ENCODE measurements around the gene COMMD1. TPM values are rescaled to one million over a fixed set of nuclear protein-coding genes. Genes with fewer than 3 reads are reported as not detected.
A peak's percentile ranks its signal among the peaks of the same experiment; 100 is the strongest.

Gene COMMD1
- polyA plus RNA-seq, 4 donors, result 29.1 to 45.4 (median 37.5) TPM

DNA sequence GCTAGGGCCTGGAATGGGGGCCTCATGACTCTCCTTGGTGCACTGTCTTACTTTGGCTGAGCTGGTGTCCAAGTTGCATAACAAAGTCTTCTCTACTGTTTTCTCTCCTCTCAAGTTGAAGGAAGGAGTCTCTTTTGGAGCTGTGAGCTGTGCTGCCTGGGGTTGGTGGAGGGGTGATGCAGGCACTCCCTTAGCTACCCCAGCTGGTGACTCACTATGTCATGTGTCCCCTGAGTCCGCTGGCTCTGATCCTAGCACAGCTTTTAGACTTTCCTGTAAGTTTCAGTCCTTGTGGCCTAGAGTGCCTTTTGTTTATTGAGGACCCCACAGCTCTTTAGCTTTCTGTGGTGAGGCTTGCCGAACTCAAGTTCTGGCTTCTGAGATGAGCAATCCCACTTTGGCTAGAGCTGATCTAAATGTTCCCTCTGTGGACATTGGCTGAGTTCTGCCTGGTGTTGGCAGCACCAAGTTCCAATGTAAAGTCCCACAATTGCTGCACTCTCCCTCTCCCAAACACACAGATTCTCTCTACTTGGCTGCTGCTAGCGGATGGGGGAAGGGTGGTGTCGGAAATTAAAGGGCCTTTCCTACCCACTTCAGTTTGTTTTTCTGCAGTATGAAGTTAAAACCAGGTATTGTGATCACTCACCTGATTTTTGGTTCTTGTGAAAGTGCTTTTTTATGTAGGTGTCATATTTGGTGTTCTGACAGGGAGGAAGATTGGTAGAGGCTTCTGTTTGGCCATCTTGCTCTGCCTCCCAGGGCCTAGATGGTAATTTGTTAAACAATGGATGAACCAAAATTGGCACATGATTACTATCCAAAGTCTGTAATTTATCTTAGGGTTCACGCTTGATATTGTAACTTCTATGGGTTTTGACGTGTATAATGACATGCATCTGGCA is 83.2 kb downstream of the COMMD1 start:
- Histone ChIP-seq H3K4me1 (ENCODE audit: control insufficient read depth in 3 of 3, insufficient read depth in 2 of 3, low read depth in 1 of 3, low read length in 2 of 3) (no peaks in the 10 kb centered on the region), H3K36me3 (ENCODE audit: control insufficient read depth in 3 of 3, insufficient read depth in 2 of 3, low read depth in 1 of 3, low read length in 3 of 3) (peaks cover 0 to 11% (median 0%) of the 10 kb centered on the region in 3 donors), H3K4me3 (ENCODE audit: low read depth in 1 of 3, low read length in 3 of 3) (no peak overlapping the region), H3K9me3 (ENCODE audit: control insufficient read depth in 2 of 2, insufficient read depth in 1 of 2, low read depth in 1 of 2, low read length in 1 of 2) (peaks cover 0 to 5% of the 10 kb centered on the region in 2 donors), H3K27ac (ENCODE audit: low read depth in 1 of 3, low read length in 2 of 3) (no peak overlapping the region), H3K27me3 (ENCODE audit: control insufficient read depth in 3 of 3, insufficient read depth in 3 of 3, low read length in 3 of 3) (no peaks in the 10 kb centered on the region)
- FAIRE-seq, result no peak
- WGBS, 3 donors, result 92 to 95% (median 93%) methylated on average over 6 of the region's 6 CpGs
- no peak for DNase-seq

DNA sequence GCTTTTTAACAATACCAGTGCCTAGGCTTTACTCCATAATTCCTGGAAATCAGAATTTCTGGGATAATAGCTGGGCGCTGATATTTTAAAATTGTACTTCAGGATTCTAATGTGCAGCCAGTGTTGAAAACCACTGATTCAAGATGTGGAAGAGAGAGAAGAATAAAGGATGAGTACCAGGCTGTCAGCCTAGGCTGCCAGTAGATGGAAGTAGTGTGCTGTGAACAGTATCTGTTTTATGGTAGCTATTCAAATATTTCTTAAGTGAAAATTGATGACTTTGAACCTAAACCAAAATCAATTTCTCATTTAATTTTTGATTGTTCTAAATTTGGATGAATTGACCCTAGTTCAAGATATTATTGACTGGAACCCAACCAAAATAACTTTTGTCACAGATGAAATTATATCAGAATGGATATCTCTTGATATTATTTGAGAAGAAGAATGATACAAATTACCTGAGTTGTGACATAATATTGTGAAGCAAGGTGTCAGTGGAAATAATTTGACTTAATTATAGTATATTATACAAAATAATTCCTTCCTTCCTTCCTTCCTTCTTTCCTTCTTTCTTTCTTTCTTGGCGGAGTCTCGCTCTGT is 88.0 kb downstream of the COMMD1 start:
- Histone ChIP-seq H3K4me3 (ENCODE audit: low read depth in 1 of 3, low read length in 3 of 3) (no peak overlapping the region), H3K9me3 (ENCODE audit: control insufficient read depth in 2 of 2, insufficient read depth in 1 of 2, low read depth in 1 of 2, low read length in 1 of 2) (peaks cover 0 to under 1% of the 10 kb centered on the region in 2 donors), H3K4me1 (ENCODE audit: control insufficient read depth in 3 of 3, insufficient read depth in 2 of 3, low read depth in 1 of 3, low read length in 2 of 3) (peaks cover 0 to 6% (median 3%) of the 10 kb centered on the region in 3 donors), H3K36me3 (ENCODE audit: control insufficient read depth in 3 of 3, insufficient read depth in 2 of 3, low read depth in 1 of 3, low read length in 3 of 3) (no peaks in the 10 kb centered on the region), H3K27me3 (ENCODE audit: control insufficient read depth in 3 of 3, insufficient read depth in 3 of 3, low read length in 3 of 3) (no peaks in the 10 kb centered on the region), H3K27ac (ENCODE audit: low read depth in 1 of 3, low read length in 2 of 3) (no peak overlapping the region)
- DNase-seq, result peak; percentile 63 to 64
- FAIRE-seq, result peak; percentile 57
- 70 to 78% (median 70%) methylated on average over 3 of the region's 3 CpGs for WGBS, 3 donors

DNA sequence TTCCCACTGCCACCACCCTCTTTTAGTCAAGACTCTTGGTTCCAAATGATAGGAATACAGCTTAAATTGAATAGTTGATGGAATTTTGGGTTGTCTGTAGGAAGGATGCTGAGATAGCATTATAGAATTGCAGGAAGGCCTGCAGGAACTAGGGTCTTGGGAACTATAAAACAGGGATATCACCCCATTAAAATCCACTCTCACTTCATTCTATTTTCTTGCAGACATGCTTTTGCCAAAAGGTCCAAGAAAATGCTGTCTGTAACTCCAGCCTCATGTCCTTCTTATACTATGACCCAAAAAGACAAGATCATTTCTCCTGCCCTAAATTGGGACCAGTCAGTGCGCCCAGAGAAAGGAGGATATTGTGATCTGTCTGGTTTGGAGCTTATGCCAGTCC is 89.1 kb downstream of the COMMD1 start:
- WGBS, 3 donors, result 96 to 100% (median 98%) methylated on average over 1 of the region's 1 CpG
- H3K9me3 ChIP-seq (ENCODE audit: control insufficient read depth in 2 of 2, insufficient read depth in 1 of 2, low read depth in 1 of 2, low read length in 1 of 2), result no peaks in the 10 kb centered on the region

DNA sequence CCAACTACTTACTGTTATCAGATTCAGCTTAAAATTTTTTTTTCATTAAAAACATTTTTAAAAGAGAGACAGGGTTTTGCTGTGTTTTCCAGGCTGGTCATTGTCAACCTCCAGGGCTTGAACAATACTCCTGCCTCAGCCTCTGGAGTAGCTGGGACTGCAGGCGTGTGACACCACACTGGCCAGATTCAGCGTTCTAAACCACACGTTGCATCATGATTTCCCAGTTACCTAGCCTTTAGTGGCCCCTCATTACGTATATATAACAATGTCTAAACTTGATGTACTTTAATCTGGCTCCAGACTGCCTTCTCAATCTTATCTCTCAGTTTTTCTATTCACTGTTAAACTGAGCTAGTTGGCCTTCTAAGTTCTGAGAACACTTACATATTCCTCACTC is 89.6 kb downstream of the COMMD1 start:
- Histone ChIP-seq H3K4me3 (ENCODE audit: low read depth in 1 of 3, low read length in 3 of 3) (no peak overlapping the region), H3K27ac (ENCODE audit: low read depth in 1 of 3, low read length in 2 of 3) (peak overlapping the region in 1 of 3 donors; percentile 36), H3K36me3 (ENCODE audit: control insufficient read depth in 3 of 3, insufficient read depth in 2 of 3, low read depth in 1 of 3, low read length in 3 of 3) (no peaks in the 10 kb centered on the region), H3K27me3 (ENCODE audit: control insufficient read depth in 3 of 3, insufficient read depth in 3 of 3, low read length in 3 of 3) (no peaks in the 10 kb centered on the region), H3K4me1 (ENCODE audit: control insufficient read depth in 3 of 3, insufficient read depth in 2 of 3, low read depth in 1 of 3, low read length in 2 of 3) (peaks cover 0 to 6% (median 3%) of the 10 kb centered on the region in 3 donors), H3K9me3 (ENCODE audit: control insufficient read depth in 2 of 2, insufficient read depth in 1 of 2, low read depth in 1 of 2, low read length in 1 of 2) (no peaks in the 10 kb centered on the region)
- FAIRE-seq, result no peak
- WGBS, 3 donors, result 35 to 58% (median 41%) methylated on average over 4 of the region's 4 CpGs
- peak in 1 of 2 donors; percentile 42 for DNase-seq

More for the DNA sequence above, 89.1 kb downstream of the COMMD1 start:
- FAIRE-seq (no peak), DNase-seq (no peak)
- H3K36me3 ChIP-seq (ENCODE audit: control insufficient read depth in 3 of 3, insufficient read depth in 2 of 3, low read depth in 1 of 3, low read length in 3 of 3), result no peaks in the 10 kb centered on the region
- H3K4me1 ChIP-seq (ENCODE audit: control insufficient read depth in 3 of 3, insufficient read depth in 2 of 3, low read depth in 1 of 3, low read length in 2 of 3), result peaks cover 0 to 6% (median 3%) of the 10 kb centered on the region in 3 donors
- H3K27me3 ChIP-seq (ENCODE audit: control insufficient read depth in 3 of 3, insufficient read depth in 3 of 3, low read length in 3 of 3), result no peaks in the 10 kb centered on the region
- no peak overlapping the region for H3K27ac ChIP-seq (ENCODE audit: low read depth in 1 of 3, low read length in 2 of 3)
- H3K4me3 ChIP-seq (ENCODE audit: low read depth in 1 of 3, low read length in 3 of 3), result no peak overlapping the region

DNA sequence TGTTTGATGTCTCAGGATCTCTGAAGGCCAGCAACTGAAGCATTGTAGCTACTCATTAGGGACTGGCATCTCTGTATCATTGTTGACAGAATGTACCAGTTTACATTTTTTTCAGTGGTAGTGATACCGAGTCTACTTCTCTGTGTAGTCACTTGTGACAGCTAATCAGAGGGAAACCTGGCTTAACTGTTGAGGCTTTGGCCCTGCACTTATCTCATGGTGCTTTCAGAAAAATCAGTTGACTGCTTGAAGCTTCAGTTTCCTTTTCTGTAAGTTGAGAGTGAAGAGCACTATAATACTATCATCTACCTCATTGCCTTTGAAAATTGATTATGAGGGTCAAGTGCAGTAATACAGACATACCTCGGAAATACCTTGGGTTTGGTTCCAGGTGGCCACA is 90.0 kb downstream of the COMMD1 start:
- Histone ChIP-seq H3K36me3 (ENCODE audit: control insufficient read depth in 3 of 3, insufficient read depth in 2 of 3, low read depth in 1 of 3, low read length in 3 of 3) (no peaks in the 10 kb centered on the region), H3K4me1 (ENCODE audit: control insufficient read depth in 3 of 3, insufficient read depth in 2 of 3, low read depth in 1 of 3, low read length in 2 of 3) (peaks cover 0 to 6% (median 3%) of the 10 kb centered on the region in 3 donors), H3K27me3 (ENCODE audit: control insufficient read depth in 3 of 3, insufficient read depth in 3 of 3, low read length in 3 of 3) (no peaks in the 10 kb centered on the region), H3K9me3 (ENCODE audit: control insufficient read depth in 2 of 2, insufficient read depth in 1 of 2, low read depth in 1 of 2, low read length in 1 of 2) (no peaks in the 10 kb centered on the region), H3K27ac (ENCODE audit: low read depth in 1 of 3, low read length in 2 of 3) (peak overlapping the region in 1 of 3 donors; percentile 36), H3K4me3 (ENCODE audit: low read depth in 1 of 3, low read length in 3 of 3) (no peak overlapping the region)
- 13 to 54% (median 34%) methylated on average over 2 of the region's 2 CpGs for WGBS, 3 donors
- DNase-seq, result peak in 1 of 2 donors; percentile 31
- no peak for FAIRE-seq

DNA sequence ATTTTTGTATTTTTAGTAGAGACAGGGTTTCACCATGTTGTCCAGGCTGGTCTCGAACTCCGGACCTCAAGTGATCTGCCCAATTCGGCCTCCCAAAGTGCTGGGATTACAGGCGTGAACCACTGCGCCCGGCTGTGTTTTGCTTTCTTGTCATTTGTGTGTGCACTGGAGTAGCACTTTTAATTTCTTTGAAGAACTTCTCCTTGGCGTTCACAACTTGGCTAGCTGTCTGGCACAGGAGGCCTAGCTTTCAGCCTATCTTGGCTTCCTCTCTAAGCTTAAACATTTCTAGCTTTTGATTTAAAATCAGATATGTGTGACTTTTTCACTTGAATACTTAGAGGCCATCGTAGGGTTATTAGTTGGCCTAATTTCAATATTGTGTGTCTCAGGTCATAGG is 93.0 kb downstream of the COMMD1 start:
- H3K36me3 ChIP-seq (ENCODE audit: control insufficient read depth in 3 of 3, insufficient read depth in 2 of 3, low read depth in 1 of 3, low read length in 3 of 3), result peaks cover 0 to 6% (median 0%) of the 10 kb centered on the region in 3 donors
- H3K27me3 ChIP-seq (ENCODE audit: control insufficient read depth in 3 of 3, insufficient read depth in 3 of 3, low read length in 3 of 3), result no peaks in the 10 kb centered on the region
- 89 to 96% (median 96%) methylated on average over 8 of the region's 8 CpGs for WGBS, 3 donors
- H3K9me3 ChIP-seq (ENCODE audit: control insufficient read depth in 2 of 2, insufficient read depth in 1 of 2, low read depth in 1 of 2, low read length in 1 of 2), result no peaks in the 10 kb centered on the region
- FAIRE-seq, result no peak
- H3K4me3 ChIP-seq (ENCODE audit: low read depth in 1 of 3, low read length in 3 of 3), result no peak overlapping the region
- H3K27ac ChIP-seq (ENCODE audit: low read depth in 1 of 3, low read length in 2 of 3), result no peak overlapping the region
- DNase-seq, result no peak
- H3K4me1 ChIP-seq (ENCODE audit: control insufficient read depth in 3 of 3, insufficient read depth in 2 of 3, low read depth in 1 of 3, low read length in 2 of 3), result peaks cover 0 to 6% (median 3%) of the 10 kb centered on the region in 3 donors

DNA sequence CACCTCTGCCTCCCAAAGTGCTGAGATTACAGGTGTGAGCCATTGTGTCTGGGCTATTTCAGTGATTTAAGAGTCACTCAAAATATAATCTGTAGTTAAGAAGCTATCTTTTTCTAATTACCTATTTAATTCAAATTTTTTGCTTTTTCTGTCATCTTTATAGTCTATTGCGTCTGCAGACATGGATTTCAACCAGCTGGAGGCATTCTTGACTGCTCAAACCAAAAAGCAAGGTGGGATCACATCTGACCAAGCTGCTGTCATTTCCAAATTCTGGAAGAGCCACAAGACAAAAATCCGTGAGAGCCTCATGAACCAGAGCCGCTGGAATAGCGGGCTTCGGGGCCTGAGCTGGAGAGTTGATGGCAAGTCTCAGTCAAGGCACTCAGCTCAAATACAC is 95.1 kb downstream of the COMMD1 start:
- Histone ChIP-seq H3K27ac (ENCODE audit: low read depth in 1 of 3, low read length in 2 of 3) (no peak overlapping the region), H3K36me3 (ENCODE audit: control insufficient read depth in 3 of 3, insufficient read depth in 2 of 3, low read depth in 1 of 3, low read length in 3 of 3) (peaks cover 0 to 10% (median 0%) of the 10 kb centered on the region in 3 donors), H3K27me3 (ENCODE audit: control insufficient read depth in 3 of 3, insufficient read depth in 3 of 3, low read length in 3 of 3) (no peaks in the 10 kb centered on the region), H3K4me3 (ENCODE audit: low read depth in 1 of 3, low read length in 3 of 3) (no peak overlapping the region), H3K4me1 (ENCODE audit: control insufficient read depth in 3 of 3, insufficient read depth in 2 of 3, low read depth in 1 of 3, low read length in 2 of 3) (peaks cover 0 to under 1% (median 0%) of the 10 kb centered on the region in 3 donors), H3K9me3 (ENCODE audit: control insufficient read depth in 2 of 2, insufficient read depth in 1 of 2, low read depth in 1 of 2, low read length in 1 of 2) (no peaks in the 10 kb centered on the region)
- WGBS, 3 donors, result 89 to 99% (median 98%) methylated on average over 5 of the region's 5 CpGs
- DNase-seq (no peak), FAIRE-seq (no peak)

DNA sequence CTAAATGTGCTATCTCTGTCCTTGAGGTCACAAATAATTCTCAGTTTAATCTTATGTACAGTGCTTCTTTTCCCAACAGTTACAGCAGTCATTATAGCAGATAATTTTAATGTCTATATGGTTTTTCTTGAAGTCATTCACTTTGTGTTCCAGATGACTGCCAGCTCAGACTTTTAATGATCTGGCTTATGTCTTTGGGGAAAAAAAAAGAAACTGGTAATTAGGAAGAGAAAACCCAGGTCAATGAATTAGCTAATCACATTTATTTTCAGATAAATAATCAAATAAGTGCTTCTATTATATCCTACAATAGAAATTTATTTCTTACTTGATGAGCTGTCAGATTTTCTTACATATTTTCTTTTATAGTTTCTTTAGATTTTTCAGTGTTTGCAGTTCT is 96.0 kb downstream of the COMMD1 start:
- peaks cover 0 to 10% (median 0%) of the 10 kb centered on the region in 3 donors for H3K36me3 ChIP-seq (ENCODE audit: control insufficient read depth in 3 of 3, insufficient read depth in 2 of 3, low read depth in 1 of 3, low read length in 3 of 3)
- no peaks in the 10 kb centered on the region for H3K27me3 ChIP-seq (ENCODE audit: control insufficient read depth in 3 of 3, insufficient read depth in 3 of 3, low read length in 3 of 3)
- FAIRE-seq, result no peak
- no peaks in the 10 kb centered on the region for H3K9me3 ChIP-seq (ENCODE audit: control insufficient read depth in 2 of 2, insufficient read depth in 1 of 2, low read depth in 1 of 2, low read length in 1 of 2)
- H3K4me3 ChIP-seq (ENCODE audit: low read depth in 1 of 3, low read length in 3 of 3), result no peak overlapping the region
- no peaks in the 10 kb centered on the region for H3K4me1 ChIP-seq (ENCODE audit: control insufficient read depth in 3 of 3, insufficient read depth in 2 of 3, low read depth in 1 of 3, low read length in 2 of 3)
- H3K27ac ChIP-seq (ENCODE audit: low read depth in 1 of 3, low read length in 2 of 3), result no peak overlapping the region
- no peak for DNase-seq
